HEK293 (cell line): ENCODE measurements around the gene ZRANB1.

Source experiments
- CTCF ChIA-PET: fragments of 350-600 bp; formaldehyde crosslinking; extraction: SDS; loops from one replicate; lab custom pipeline; 2021; ENCODE audit warnings: antibody characterized with exemption; lab: Yijun Ruan, JAX
- POLR2A ChIA-PET: fragments of 300-600 bp; formaldehyde crosslinking; extraction: SDS; loops from one replicate; lab custom pipeline; 2020; ENCODE audit warnings: antibody characterized with exemption, inconsistent platforms; lab: Yijun Ruan, JAX
- H3K27ac ChIP-seq: fragments of 200-500 bp; sonication (Bioruptor generic); 2 replicates; pipeline ENCODE4 v1.5.1; 2014; ENCODE audit warnings: low read depth, low read length, control low read depth, inconsistent platforms; ENCODE audit errors: extremely low read depth
- H3K36me3 ChIP-seq, 2 experiments: fragments of 200-500 bp in 1 of 2; sonication (Bioruptor generic) in 1 of 2; 1 replicate in 1 of 2; 2 replicates in 1 of 2; pipeline ENCODE4 v1.5.1; 2014 to 2017; ENCODE audit warnings: inconsistent platforms in 2 of 2, low read length in 2 of 2; ENCODE audit not compliant: control insufficient read depth in 2 of 2, insufficient read depth in 1 of 2
- H3K4me1 ChIP-seq: fragments of 200-500 bp; sonication (Bioruptor generic); 2 replicates; pipeline ENCODE4 v1.5.1; 2014; ENCODE audit warnings: mild to moderate bottlenecking, low read length, inconsistent platforms; ENCODE audit not compliant: control insufficient read depth, insufficient read depth
- H3K4me3 ChIP-seq: 2 replicates; pipeline ENCODE4 v1.5.1; 2011; ENCODE audit warnings: low read depth, mild to moderate bottlenecking, control low read depth, low read length, moderate library complexity
- H3K9me3 ChIP-seq: fragments of 200-500 bp; sonication (Bioruptor generic); 2 replicates; pipeline ENCODE4 v1.5.1; 2014; ENCODE audit warnings: low read depth, low read length, inconsistent platforms; ENCODE audit not compliant: control insufficient read depth, insufficient read depth
- IKZF3 ChIP-seq: fragments of 450-650 bp; IDR thresholded peaks from 2 replicates; pipeline ENCODE4 v1.5.0; 2018; ENCODE audit warnings: missing biosample characterization, mild to moderate bottlenecking, missing genetic modification characterization, moderate library complexity
- INSM2 ChIP-seq: fragments of 450-650 bp; formaldehyde crosslinking; IDR thresholded peaks from 2 replicates; pipeline ENCODE4 v1.5.1; 2016; ENCODE audit warnings: missing biosample characterization, missing genetic modification characterization
- OVOL3 ChIP-seq: fragments of 450-650 bp; formaldehyde crosslinking; IDR thresholded peaks from 2 replicates; pipeline ENCODE4 v1.5.1; 2016; ENCODE audit warnings: missing biosample characterization, missing genetic modification characterization
- SCRT2 ChIP-seq: fragments of 450-650 bp; formaldehyde crosslinking; IDR thresholded peaks from 2 replicates; pipeline ENCODE4 v1.5.1; 2016; ENCODE audit warnings: missing biosample characterization, missing genetic modification characterization
- YY1 ChIP-seq: fragments of 450-650 bp; formaldehyde crosslinking; IDR thresholded peaks from 2 replicates; pipeline ENCODE4 v1.5.1; 2018; ENCODE audit warnings: missing biosample characterization, missing genetic modification characterization
- ZBTB21 ChIP-seq: fragments of 450-650 bp; formaldehyde crosslinking; IDR thresholded peaks from 2 replicates; pipeline ENCODE4 v1.5.1; 2017; ENCODE audit warnings: missing biosample characterization, missing genetic modification characterization
- ZBTB26 ChIP-seq: fragments of 450-650 bp; formaldehyde crosslinking; optimal IDR thresholded peaks from 2 replicates; pipeline ENCODE3; 2016; ENCODE audit warnings: missing biosample characterization, mild to moderate bottlenecking, missing genetic modification characterization
- ZBTB6 ChIP-seq: fragments of 450-650 bp; formaldehyde crosslinking; IDR thresholded peaks from 2 replicates; pipeline ENCODE4 v1.5.1; 2017; ENCODE audit warnings: missing biosample characterization, missing genetic modification characterization
- ZNF10 ChIP-seq: fragments of 450-650 bp; formaldehyde crosslinking; IDR thresholded peaks from 2 replicates; pipeline ENCODE4 v1.5.1; 2017; ENCODE audit warnings: missing biosample characterization, missing genetic modification characterization
- ZNF223 ChIP-seq: fragments of 450-650 bp; formaldehyde crosslinking; IDR thresholded peaks from 2 replicates; pipeline ENCODE4 v1.5.1; 2016; ENCODE audit warnings: missing biosample characterization, missing genetic modification characterization
- ZNF24 ChIP-seq: fragments of 450-650 bp; formaldehyde crosslinking; IDR thresholded peaks from 2 replicates; pipeline ENCODE4 v1.5.1; 2016; ENCODE audit warnings: missing biosample characterization, missing genetic modification characterization
- ZNF26 ChIP-seq: fragments of 450-650 bp; formaldehyde crosslinking; IDR thresholded peaks from 2 replicates; pipeline ENCODE4 v1.5.1; 2016; ENCODE audit warnings: missing biosample characterization, missing genetic modification characterization
- ZNF280D ChIP-seq: fragments of 450-650 bp; formaldehyde crosslinking; IDR thresholded peaks from 2 replicates; pipeline ENCODE4 v1.5.1; 2016; ENCODE audit warnings: missing biosample characterization, missing genetic modification characterization
- ZNF37A ChIP-seq: fragments of 450-650 bp; IDR thresholded peaks from 2 replicates; pipeline ENCODE4 v1.5.1; 2018; ENCODE audit warnings: missing biosample characterization, missing genetic modification characterization
- ZNF473 ChIP-seq: fragments of 450-650 bp; formaldehyde crosslinking; IDR thresholded peaks from 2 replicates; pipeline ENCODE4 v1.5.1; 2017; ENCODE audit warnings: missing biosample characterization, missing genetic modification characterization
- ZNF513 ChIP-seq: fragments of 450-650 bp; IDR thresholded peaks from 2 replicates; pipeline ENCODE4 v1.5.1; 2018; ENCODE audit warnings: missing biosample characterization, missing genetic modification characterization
- ZNF571 ChIP-seq: fragments of 450-650 bp; formaldehyde crosslinking; IDR thresholded peaks from 2 replicates; pipeline ENCODE4 v1.5.0; 2017; ENCODE audit warnings: missing biosample characterization, missing genetic modification characterization
- ZNF610 ChIP-seq: fragments of 450-650 bp; formaldehyde crosslinking; IDR thresholded peaks from 2 replicates; pipeline ENCODE4 v1.5.1; 2016; ENCODE audit warnings: missing biosample characterization, missing genetic modification characterization, borderline replicate concordance
- ZNF660 ChIP-seq: fragments of 450-650 bp; IDR thresholded peaks from 2 replicates; pipeline ENCODE4 v1.5.1; 2018; ENCODE audit warnings: missing biosample characterization, mild to moderate bottlenecking, missing genetic modification characterization
- ZSCAN18 ChIP-seq: fragments of 450-650 bp; formaldehyde crosslinking; IDR thresholded peaks from 2 replicates; pipeline ENCODE4 v1.5.1; 2016; ENCODE audit warnings: missing biosample characterization, missing genetic modification characterization

ZRANB1 gene

GRCh38 chr10:124984376-124984775 lies 42.5 kb downstream of the ZRANB1 start:
- ChIA-PET CTCF (interaction anchor here (0.8 to 1.0 kb wide), 2 partner anchors 8 to 64 kb away, joined by 3 read pairs; no protein-coding TSS in a partner anchor), POLR2A (no interaction called here)
- H3K27ac ChIP-seq: no peak overlapping the region
- H3K4me1 ChIP-seq: no peaks in the 10 kb centered on the region
- no peaks in the 10 kb centered on the region for H3K9me3 ChIP-seq
- no peak overlapping the region for H3K4me3 ChIP-seq
- TF ChIP-seq SCRT2 (tag by site-specific recombination) (no peak), ZNF473 (tag by site-specific recombination) (no peak), ZNF223 (tag by site-specific recombination) (no peak), ZNF280D (no peak), YY1 (tag by site-specific recombination) (no peak), ZNF24 (tag by site-specific recombination) (no peak), INSM2 (tag by site-specific recombination) (no peak), ZBTB21 (tag by site-specific recombination) (no peak), OVOL3 (tag by site-specific recombination) (no peak), ZBTB26 (tag by site-specific recombination) (no peak), ZNF26 (tag by site-specific recombination) (no peak), ZNF10 (tag by site-specific recombination) (no peak), ZNF37A (tag by site-specific recombination) (no peak), ZSCAN18 (tag by site-specific recombination) (no peak)
- peaks cover 42 to 72% of the 10 kb centered on the region in 2 experiments for H3K36me3 ChIP-seq

- Histone ChIP-seq H3K4me3 (no peak overlapping the region), H3K9me3 (no peaks in the 10 kb centered on the region), H3K4me1 (no peaks in the 10 kb centered on the region), H3K27ac (no peak overlapping the region)
- POLR2A ChIA-PET: no interaction called here
- CTCF ChIA-PET: interaction anchor here (0.8 kb wide), 1 partner anchor 392 kb away, joined by 6 read pairs; no protein-coding TSS in a partner anchor
- TF ChIP-seq ZBTB6 (tag by site-specific recombination) (no peak), ZNF571 (tag by site-specific recombination) (no peak), ZNF513 (tag by site-specific recombination) (no peak; the same call in 1 of the 2 replicates), IKZF3 (tag by site-specific recombination) (no peak), ZNF610 (tag by site-specific recombination) (no peak), ZNF660 (tag by site-specific recombination) (no peak)
- TF ChIP-seq, all 188 proteins: peak for 0
- peaks cover 39 to 76% of the 10 kb centered on the region in 2 experiments for H3K36me3 ChIP-seq
Measured at GRCh38 chr10:124985162-124985561, 43.2 kb downstream of the ZRANB1 start.
